PC-3 (cell line): ENCODE data around the gene LIN37. TPM values are rescaled to one million over a fixed set of nuclear protein-coding genes. Genes with fewer than 3 reads are reported as not detected.
A peak's percentile ranks its signal among the peaks of the same experiment; 100 is the strongest.

Experiments
- ATAC-seq: fragments of 200-7000 bp; cut with Tn5 transposase; 2 replicates; pipeline ENCODE4 v1.9.1; 2020; ENCODE audit warnings: mild to moderate bottlenecking, moderate library complexity
- BruUV-seq: library from RNA; stranded (reverse); fragments of 400-500 nt; replicated peaks from 2 replicates; lab custom pipeline; 2021; lab: Mats Ljungman, UMichigan
- CTCF ChIA-PET: fragments of 300-600 bp; sonication (Branson Sonifier 250); formaldehyde crosslinking; loops from one replicate; lab custom pipeline; 2022; ENCODE audit warnings: antibody characterized with exemption; lab: Charles Lee
- POLR2A ChIA-PET: fragments of 300-600 bp; sonication (Branson Sonifier 250); formaldehyde crosslinking; loops from one replicate; lab custom pipeline; 2022; ENCODE audit warnings: antibody characterized with exemption; ENCODE audit not compliant: unreplicated experiment; lab: Charles Lee
- DNase-seq: peaks from one replicate; pipeline ENCODE4 v3.0.0-alpha.2; 2015
- H2AFZ ChIP-seq: fragments of 300-600 bp; sonication (generic); 2 replicates; pipeline ENCODE4 v1.6.0; 2016; ENCODE audit warnings: antibody characterized with exemption, low read length
- H3F3A ChIP-seq: fragments of 300-600 bp; sonication (generic); one replicate; pipeline ENCODE4 v1.6.0; 2017; ENCODE audit warnings: antibody characterized with exemption, low read length, control low read depth, mild to moderate bottlenecking; ENCODE audit not compliant: unreplicated experiment
- H3K27ac ChIP-seq: fragments of 300-600 bp; sonication (generic); 2 replicates; pipeline ENCODE4 v1.5.1; 2016; ENCODE audit warnings: mild to moderate bottlenecking, low read length
- H3K27me3 ChIP-seq: fragments of 300-600 bp; sonication (generic); 2 replicates; pipeline ENCODE4 v1.6.1; 2016; ENCODE audit warnings: low read length, mixed read lengths
- H3K36me3 ChIP-seq: fragments of 300-600 bp; sonication (generic); 2 replicates; pipeline ENCODE4 v1.6.1; 2016; ENCODE audit warnings: low read depth, mixed run types, low read length, mixed read lengths
- H3K4me1 ChIP-seq: fragments of 300-600 bp; sonication (generic); 2 replicates; pipeline ENCODE4 v1.5.1; 2016; ENCODE audit warnings: low read length; ENCODE audit not compliant: insufficient read depth
- H3K4me2 ChIP-seq: fragments of 300-600 bp; sonication (generic); 2 replicates; pipeline ENCODE4 v1.6.0; 2016; ENCODE audit warnings: low read length
- H3K4me3 ChIP-seq: fragments of 300-600 bp; sonication (generic); 2 replicates; pipeline ENCODE4 v1.5.1; 2016; ENCODE audit warnings: mild to moderate bottlenecking, low read length, mixed read lengths
- H3K79me2 ChIP-seq: fragments of 300-600 bp; sonication (generic); 2 replicates; pipeline ENCODE4 v1.6.1; 2017; ENCODE audit warnings: low read length, mixed read lengths
- H3K9ac ChIP-seq: fragments of 300-600 bp; sonication (generic); 2 replicates; pipeline ENCODE4 v1.6.0; 2016; ENCODE audit warnings: mild to moderate bottlenecking, low read length
- H3K9me2 ChIP-seq: fragments of 300-600 bp; sonication (generic); replicated peaks from 2 replicates; pipeline ENCODE4 v1.6.1; 2016; ENCODE audit warnings: mixed run types, low read length, mixed read lengths
- H3K9me3 ChIP-seq: fragments of 300-600 bp; sonication (generic); 2 replicates; pipeline ENCODE4 v1.6.1; 2016; ENCODE audit warnings: low read length, mixed read lengths
- H4K20me1 ChIP-seq: fragments of 300-600 bp; sonication (generic); 2 replicates; pipeline ENCODE4 v1.6.1; 2016; ENCODE audit warnings: low read length, mixed read lengths
- CTCF ChIP-seq: fragments of 300-600 bp; sonication (generic); conservative IDR thresholded peaks from 2 replicates; pipeline ENCODE4 v1.5.1; 2017; ENCODE audit warnings: antibody characterized with exemption, low read depth, mild to moderate bottlenecking, low read length
- EZH2 ChIP-seq: fragments of 300-600 bp; sonication (generic); IDR thresholded peaks from one replicate; pipeline ENCODE4 v1.6.1; 2017; ENCODE audit warnings: antibody characterized with exemption, mild to moderate bottlenecking, low read length; ENCODE audit not compliant: unreplicated experiment
- EZH2phosphoT487 ChIP-seq: fragments of 300-600 bp; sonication (generic); IDR thresholded peaks from 2 replicates; pipeline ENCODE4 v1.6.1; 2018; ENCODE audit warnings: mild to moderate bottlenecking, antibody characterized with exemption, low read length, borderline replicate concordance
- intact Hi-C: fragments of 100-400 bp; cut with micrococcal nuclease; formaldehyde crosslinking; loops from 2 replicates; pipeline ENCODE4 v1.9.0; 2023
- total RNA-seq: library from RNA; depleted of rRNA; stranded (reverse); fragments of >200 nt; gene quantifications from 2 replicates; pipeline ENCODE4 v1.2.3, GENCODE V29; 2014

Gene LIN37
- total RNA-seq, 1 experiment from 2014 or later = 8.2 TPM

DNA sequence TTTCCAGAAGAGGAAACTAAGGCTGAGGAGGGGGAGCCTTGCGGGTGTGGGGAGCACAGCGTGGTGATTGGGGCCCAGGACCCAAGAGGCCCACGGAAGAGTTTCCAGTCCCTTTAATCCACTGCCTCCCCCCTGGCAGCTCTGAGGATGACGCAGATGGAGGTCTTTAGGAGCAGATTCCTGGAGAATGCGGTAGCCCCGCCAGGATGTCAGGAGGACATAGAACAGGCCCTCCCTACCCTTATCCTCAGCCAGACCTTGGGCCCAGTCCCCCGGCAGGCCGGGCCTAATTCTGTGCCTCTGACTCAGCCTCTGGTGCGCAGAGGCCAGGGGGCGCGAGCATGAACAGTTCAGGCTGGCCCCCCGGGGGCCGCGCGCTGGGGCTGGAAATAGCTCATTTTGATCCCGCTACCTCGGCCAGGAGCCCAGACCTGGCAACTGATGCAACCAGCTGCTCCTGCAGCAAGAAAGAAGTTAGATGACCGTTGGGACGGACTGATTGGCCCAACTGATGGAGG is 8.9 kb downstream of the LIN37 start:
- Histone ChIP-seq H3K9ac (peak overlapping the region; percentile 40; the same call in 1 of the 2 replicates), H3K79me2 (peaks cover 15% of the 10 kb centered on the region), H3K27me3 (no peaks in the 10 kb centered on the region), H3K36me3 (no peaks in the 10 kb centered on the region), H2AFZ (peak overlapping the region; percentile 72), H3K9me3 (no peaks in the 10 kb centered on the region), H3K27ac (0 out of 2 replicates have a peak overlapping the region, but pooled peaks have one; percentile 25), H3K4me2 (peak overlapping the region; percentile 88), H3F3A (peaks cover 3% of the 10 kb centered on the region), H3K4me3 (peak overlapping the region; percentile 77), H3K9me2 (no peaks in the 10 kb centered on the region), H3K4me1 (peaks cover 7% of the 10 kb centered on the region), H4K20me1 (no peaks in the 10 kb centered on the region)
- intact Hi-C loops = no loop called here
- TSS peak; percentile 55 for BruUV-seq
- DNase-seq (peak; percentile 29), ATAC-seq (peak; percentile 16)
- POLR2A ChIA-PET = no interaction called here
- no peak for TF ChIP-seq CTCF
- no peak for TF ChIP-seq EZH2
- no peak for TF ChIP-seq EZH2phosphoT487
- CTCF ChIA-PET = interaction anchor here (0.6 to 0.7 kb wide), 2 partner anchors 63 kb away, joined by 3 to 4 read pairs; no protein-coding TSS in a partner anchor

DNA sequence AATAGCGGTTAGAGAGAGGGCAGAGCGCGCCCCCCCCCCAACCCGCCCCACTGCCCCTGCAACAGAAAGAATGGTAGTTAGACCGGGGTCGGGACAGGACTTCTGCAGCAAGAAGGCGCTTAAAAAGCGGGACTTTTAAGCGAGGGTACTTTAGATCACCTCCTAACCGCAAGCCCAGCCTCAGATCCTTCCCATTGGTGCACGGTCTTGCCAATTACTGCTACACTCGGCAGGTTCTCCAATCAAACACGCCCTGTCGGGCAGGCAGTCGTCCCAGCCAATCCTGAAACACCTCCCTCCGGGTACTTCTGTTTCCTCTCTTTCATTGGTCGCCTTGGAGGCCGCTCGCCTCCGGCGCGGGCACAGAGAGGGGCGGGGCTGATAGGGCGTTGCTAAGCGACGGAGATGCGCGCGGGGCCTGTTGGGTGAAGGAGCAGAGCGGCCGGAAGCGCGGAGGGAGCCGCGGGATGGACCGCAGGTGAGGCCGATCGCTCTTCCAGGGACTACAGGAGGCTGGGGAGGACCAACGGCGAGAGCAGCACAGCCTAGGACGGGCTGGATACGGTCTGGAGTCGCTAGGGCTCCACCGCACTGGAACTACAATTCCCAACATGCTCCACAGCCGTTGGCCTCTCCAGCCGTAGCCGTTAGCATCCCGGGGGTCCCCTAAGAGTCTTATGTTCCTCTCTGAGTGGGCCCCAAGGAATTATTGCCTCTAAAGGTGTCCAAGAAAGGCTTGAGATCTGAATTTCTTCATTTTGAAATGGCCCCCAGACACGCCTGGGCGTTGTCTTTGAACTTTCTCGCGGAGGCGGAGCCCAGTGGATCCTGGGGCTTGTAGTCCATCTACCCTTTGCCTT is 9.6 kb downstream of the LIN37 start, which contains the start of gene PROSER3:
Gene PROSER3 (plus strand): TSS at position 428 of the 860 bp plus-strand sequence. CDS start 40 bp downstream, at position 468.
- DNase-seq = peak; percentile 97
- H4K20me1 ChIP-seq = no peaks in the 10 kb centered on the region
- peak within 1 kb of the TSS; percentile 60 for H3K27ac ChIP-seq
- intact Hi-C loops = no loop called here
- H3K9me2 ChIP-seq = no peaks in the 10 kb centered on the region
- H2AFZ ChIP-seq = peak within 1 kb of the TSS; percentile 80
- peaks cover 7% of the 10 kb centered on the region for H3K4me1 ChIP-seq
- ChIA-PET POLR2A (no interaction called here), CTCF (interaction anchor here (0.6 to 0.7 kb wide), 2 partner anchors 62 to 63 kb away, joined by 3 to 4 read pairs; no protein-coding TSS in a partner anchor)
- no peaks in the 10 kb centered on the region for H3K27me3 ChIP-seq
- H3K79me2 ChIP-seq = peaks cover 15% of the 10 kb centered on the region
- no peaks in the 10 kb centered on the region for H3K36me3 ChIP-seq
- peaks cover 3% of the 10 kb centered on the region for H3F3A ChIP-seq
- H3K4me2 ChIP-seq = peak within 1 kb of the TSS; percentile 88
- ATAC-seq = peak; percentile 95
- no peaks in the 10 kb centered on the region for H3K9me3 ChIP-seq
- peak within 1 kb of the TSS; percentile 81 for H3K9ac ChIP-seq
- BruUV-seq = TSS peak; percentile 80
- H3K4me3 ChIP-seq = peak within 1 kb of the TSS; percentile 77
- TF ChIP-seq EZH2 (no peak), EZH2phosphoT487 (no peak)

DNA sequence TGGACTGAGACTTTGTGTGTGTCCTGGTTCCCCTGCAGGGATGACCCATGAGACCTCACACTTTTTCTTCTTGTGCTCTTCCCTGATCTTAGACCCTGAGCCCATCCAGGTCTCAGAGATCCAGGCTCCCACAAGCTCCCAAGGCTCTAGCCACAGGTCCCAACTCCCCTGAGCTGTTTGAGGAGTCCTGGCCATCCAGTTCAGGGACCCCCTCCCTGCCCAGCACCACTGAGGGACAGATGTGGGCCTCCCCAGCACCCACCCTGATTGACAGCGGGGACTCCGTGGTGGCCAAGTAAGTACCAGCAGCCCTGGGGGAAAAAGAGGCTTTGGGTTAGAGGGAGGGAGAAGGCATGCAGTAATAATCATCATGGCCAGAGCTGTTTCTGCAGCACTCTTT is 11.3 kb downstream of the LIN37 start:
- Histone ChIP-seq H3K4me2 (peak overlapping the region; percentile 77; the same call in 1 of the 2 replicates), H2AFZ (no peak overlapping the region), H3K9me2 (no peaks in the 10 kb centered on the region), H3K9ac (no peak overlapping the region), H3K27ac (no peak overlapping the region), H3K9me3 (no peaks in the 10 kb centered on the region), H4K20me1 (no peaks in the 10 kb centered on the region), H3K27me3 (no peaks in the 10 kb centered on the region), H3K4me3 (no peak overlapping the region), H3K4me1 (peaks cover 7% of the 10 kb centered on the region), H3K36me3 (no peaks in the 10 kb centered on the region), H3F3A (peaks cover 3% of the 10 kb centered on the region), H3K79me2 (peaks cover 15% of the 10 kb centered on the region)
- no peak for DNase-seq
- TF ChIP-seq EZH2 (no peak), EZH2phosphoT487 (no peak), CTCF (no peak)
- intact Hi-C loops = no loop called here
- CTCF ChIA-PET = no interaction called here
- POLR2A ChIA-PET = no interaction called here
- ATAC-seq = no peak
- no TSS peak for BruUV-seq
